OCI-LY1 (cell line): ENCODE results near the gene ARFIP2.

Experiments
- H2AFZ ChIP-seq: fragments of 200-600 bp; sonication (generic), shearing (Covaris generic); 2 replicates; pipeline ENCODE4 v1.6.0; 2014; ENCODE audit warnings: antibody characterized with exemption, mild to moderate bottlenecking, low read length
- H3F3A ChIP-seq: fragments of 200-600 bp; sonication (generic), shearing (Covaris generic); 2 replicates; pipeline ENCODE4 v1.6.0; 2014; ENCODE audit warnings: mild to moderate bottlenecking, antibody characterized with exemption, low read length, moderate library complexity; ENCODE audit not compliant: insufficient read depth
- H3K27ac ChIP-seq: fragments of 200-600 bp; sonication (generic); 2 replicates; pipeline ENCODE4 v1.5.1; 2014; ENCODE audit warnings: low read length, mixed run types, mild to moderate bottlenecking, low read depth; ENCODE audit not compliant: poor library complexity, severe bottlenecking
- H3K27me3 ChIP-seq: fragments of 200-600 bp; sonication (generic); 2 replicates; pipeline ENCODE4 v1.6.0; 2014; ENCODE audit warnings: antibody characterized with exemption, mild to moderate bottlenecking, low read length, moderate library complexity; ENCODE audit not compliant: insufficient read depth
- H3K36me3 ChIP-seq: fragments of 200-600 bp; sonication (generic); 2 replicates; pipeline ENCODE4 v1.6.1; 2014; ENCODE audit warnings: mild to moderate bottlenecking, antibody characterized with exemption, low read length, moderate library complexity, mixed read lengths; ENCODE audit not compliant: insufficient read depth
- H3K4me1 ChIP-seq: fragments of 200-600 bp; sonication (generic); 2 replicates; pipeline ENCODE4 v1.5.1; 2014; ENCODE audit warnings: mild to moderate bottlenecking, low read length, moderate library complexity; ENCODE audit not compliant: insufficient read depth, severe bottlenecking
- H3K4me2 ChIP-seq: fragments of 200-600 bp; sonication (generic), shearing (Covaris generic); 2 replicates; pipeline ENCODE4 v1.6.1; 2014; ENCODE audit warnings: low read length
- H3K4me3 ChIP-seq: fragments of 200-600 bp; sonication (generic); 2 replicates; pipeline ENCODE4 v1.5.1; 2014; ENCODE audit warnings: low read length, low read depth, mild to moderate bottlenecking, mixed read lengths; ENCODE audit not compliant: poor library complexity, severe bottlenecking
- H3K79me2 ChIP-seq: fragments of 200-600 bp; shearing (Covaris generic); 2 replicates; pipeline ENCODE4 v1.6.1; 2016; ENCODE audit warnings: mixed run types, low read length, mixed read lengths; ENCODE audit not compliant: insufficient read depth
- H3K9ac ChIP-seq: fragments of 200-600 bp; sonication (generic), shearing (Covaris generic); 2 replicates; pipeline ENCODE4 v1.6.1; 2014; ENCODE audit warnings: mild to moderate bottlenecking, low read length, mixed read lengths
- H3K9me2 ChIP-seq: fragments of 200-600 bp; sonication (generic), shearing (Covaris generic); 2 replicates; pipeline ENCODE4 v1.6.1; 2014; ENCODE audit warnings: low read depth, mild to moderate bottlenecking, low read length, mixed read lengths
- H3K9me3 ChIP-seq: fragments of 200-600 bp; shearing (Covaris generic); 2 replicates; pipeline ENCODE4 v1.6.1; 2014; ENCODE audit warnings: low read length, mixed read lengths
- H4K20me1 ChIP-seq: fragments of 200-600 bp; sonication (generic), shearing (Covaris generic); 2 replicates; pipeline ENCODE4 v1.6.0; 2016; ENCODE audit warnings: mild to moderate bottlenecking, low read length; ENCODE audit not compliant: insufficient read depth
- EZH2 ChIP-seq: fragments of 200-600 bp; sonication (generic), shearing (Covaris generic); IDR thresholded peaks from 2 replicates; pipeline ENCODE4 v1.8.0; 2017; ENCODE audit warnings: borderline replicate concordance, mixed run types, mild to moderate bottlenecking, antibody characterized with exemption, low read length, moderate library complexity, mixed read lengths
- TF ChIP-seq, protein P1 (sequence below): fragments of 200-600 bp; sonication (generic), shearing (Covaris generic); IDR thresholded peaks from 2 replicates; pipeline ENCODE4 v1.5.1; 2017; ENCODE audit warnings: mild to moderate bottlenecking, antibody characterized with exemption, low read length, moderate library complexity, mixed read lengths

The ARFIP2 gene

DNA sequence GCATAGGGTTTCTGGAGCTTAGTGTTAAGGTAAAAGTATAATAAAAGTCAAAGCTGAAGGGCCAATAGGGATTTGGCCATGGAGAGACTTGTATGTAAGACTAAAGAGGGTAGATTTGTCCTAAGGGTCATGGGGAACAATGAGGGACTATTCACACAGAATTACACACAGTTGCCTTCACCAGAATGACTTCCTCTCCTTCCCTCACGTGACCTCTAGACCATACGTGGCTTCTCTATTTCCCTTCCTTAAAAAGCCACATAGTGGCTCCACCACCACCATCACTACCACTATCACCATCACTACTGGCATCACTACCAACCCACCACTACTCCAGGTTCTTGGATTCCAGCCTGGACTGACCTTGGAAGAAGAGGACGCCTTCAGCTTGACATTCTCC, 43.1 kb downstream of the ARFIP2 start:
- TF ChIP-seq, protein P1, sequence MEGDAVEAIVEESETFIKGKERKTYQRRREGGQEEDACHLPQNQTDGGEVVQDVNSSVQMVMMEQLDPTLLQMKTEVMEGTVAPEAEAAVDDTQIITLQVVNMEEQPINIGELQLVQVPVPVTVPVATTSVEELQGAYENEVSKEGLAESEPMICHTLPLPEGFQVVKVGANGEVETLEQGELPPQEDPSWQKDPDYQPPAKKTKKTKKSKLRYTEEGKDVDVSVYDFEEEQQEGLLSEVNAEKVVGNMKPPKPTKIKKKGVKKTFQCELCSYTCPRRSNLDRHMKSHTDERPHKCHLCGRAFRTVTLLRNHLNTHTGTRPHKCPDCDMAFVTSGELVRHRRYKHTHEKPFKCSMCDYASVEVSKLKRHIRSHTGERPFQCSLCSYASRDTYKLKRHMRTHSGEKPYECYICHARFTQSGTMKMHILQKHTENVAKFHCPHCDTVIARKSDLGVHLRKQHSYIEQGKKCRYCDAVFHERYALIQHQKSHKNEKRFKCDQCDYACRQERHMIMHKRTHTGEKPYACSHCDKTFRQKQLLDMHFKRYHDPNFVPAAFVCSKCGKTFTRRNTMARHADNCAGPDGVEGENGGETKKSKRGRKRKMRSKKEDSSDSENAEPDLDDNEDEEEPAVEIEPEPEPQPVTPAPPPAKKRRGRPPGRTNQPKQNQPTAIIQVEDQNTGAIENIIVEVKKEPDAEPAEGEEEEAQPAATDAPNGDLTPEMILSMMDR, result no peak
- no peak for TF ChIP-seq EZH2
- Histone ChIP-seq H4K20me1 (no peaks in the 10 kb centered on the region), H3K27me3 (no peaks in the 10 kb centered on the region), H3K27ac (no peak overlapping the region), H3K4me2 (no peak overlapping the region), H3K4me3 (no peak overlapping the region), H3K36me3 (no peaks in the 10 kb centered on the region), H2AFZ (no peak overlapping the region), H3F3A (no peaks in the 10 kb centered on the region), H3K9ac (no peak overlapping the region), H3K9me3 (no peaks in the 10 kb centered on the region), H3K9me2 (no peaks in the 10 kb centered on the region), H3K79me2 (no peaks in the 10 kb centered on the region), H3K4me1 (peaks cover 3% of the 10 kb centered on the region)

DNA sequence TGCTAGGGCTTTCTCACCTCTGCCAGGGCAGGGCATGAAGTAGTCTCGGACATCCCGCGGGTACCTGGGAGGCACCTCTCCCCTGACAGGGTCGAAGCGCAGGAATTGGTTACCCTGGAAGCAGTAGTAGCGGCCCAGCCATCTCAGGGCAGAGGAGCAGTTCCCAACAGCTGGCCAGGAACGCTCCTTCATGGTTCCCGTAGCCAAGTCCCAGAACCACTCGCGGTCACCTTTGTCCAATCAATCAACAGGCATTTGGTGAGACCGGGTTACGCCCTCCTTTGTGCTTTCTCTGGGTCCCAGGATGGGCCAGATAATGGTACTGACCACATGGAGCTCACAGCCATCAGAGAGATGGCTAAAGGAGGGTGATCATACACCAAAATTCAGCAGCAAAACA, 43.7 kb downstream of the ARFIP2 start:
- H2AFZ ChIP-seq, result no peak overlapping the region
- no peak overlapping the region for H3K9ac ChIP-seq
- no peaks in the 10 kb centered on the region for H3K9me2 ChIP-seq
- no peaks in the 10 kb centered on the region for H4K20me1 ChIP-seq
- TF ChIP-seq, protein P1, result no peak
- no peak for TF ChIP-seq EZH2
- H3K4me3 ChIP-seq, result no peak overlapping the region
- no peaks in the 10 kb centered on the region for H3K9me3 ChIP-seq
- no peak overlapping the region for H3K4me2 ChIP-seq
- peaks cover 3% of the 10 kb centered on the region for H3K4me1 ChIP-seq
- H3K27me3 ChIP-seq, result no peaks in the 10 kb centered on the region
- no peaks in the 10 kb centered on the region for H3F3A ChIP-seq
- no peaks in the 10 kb centered on the region for H3K79me2 ChIP-seq
- no peak overlapping the region for H3K27ac ChIP-seq
- no peaks in the 10 kb centered on the region for H3K36me3 ChIP-seq

DNA sequence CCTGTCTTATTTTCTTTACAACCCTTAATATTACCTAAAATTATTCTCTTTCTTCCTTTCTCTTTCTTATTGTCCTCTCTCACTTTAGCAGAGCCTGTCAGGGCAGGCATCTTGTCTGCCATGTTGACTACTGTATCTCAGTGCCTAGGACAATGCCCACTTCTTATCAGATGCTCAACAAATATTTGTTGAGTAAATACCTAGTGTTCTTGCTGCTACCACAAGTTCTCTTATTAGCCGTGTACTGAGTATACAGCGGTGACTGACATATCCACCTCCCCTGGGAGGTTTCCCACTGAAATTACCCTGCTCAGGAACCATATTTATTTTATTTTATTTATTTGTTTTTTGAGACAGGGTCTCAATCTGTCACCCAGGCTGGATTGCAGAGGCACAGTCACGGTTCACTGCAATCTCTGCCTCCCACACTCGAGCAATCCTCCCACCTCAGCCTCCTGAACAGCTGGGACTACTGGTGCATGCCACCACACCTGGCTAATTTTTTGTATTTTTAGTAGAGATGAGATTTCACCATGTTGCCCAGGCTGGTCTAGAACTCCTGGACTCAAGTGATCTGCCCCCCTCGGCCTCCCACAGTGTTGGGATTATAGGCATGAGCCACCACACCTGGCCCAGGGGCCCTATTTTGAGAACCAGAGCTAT, 47.0 kb downstream of the ARFIP2 start:
- Histone ChIP-seq H3K79me2 (no peaks in the 10 kb centered on the region), H3K27ac (no peak overlapping the region), H4K20me1 (no peaks in the 10 kb centered on the region), H3F3A (no peaks in the 10 kb centered on the region), H3K9me2 (no peaks in the 10 kb centered on the region), H3K4me1 (peaks cover 3% of the 10 kb centered on the region), H3K36me3 (no peaks in the 10 kb centered on the region), H3K4me3 (no peak overlapping the region), H3K27me3 (no peaks in the 10 kb centered on the region), H3K4me2 (no peak overlapping the region), H2AFZ (no peak overlapping the region), H3K9ac (no peak overlapping the region), H3K9me3 (no peaks in the 10 kb centered on the region)
- TF ChIP-seq, protein P1, result no peak
- TF ChIP-seq EZH2, result no peak
